Trophoblast cell (in vitro differentiated cells and primary cell): ENCODE data around the gene PRKN.

ENCODE experiments used
- DNase-seq, 2 donors: peaks; one replicate each; pipeline ENCODE4 v3.0.0-alpha.2; 2016
- H2AFZ ChIP-seq: 2 replicates; pipeline ENCODE4 v1.6.1; 2013; ENCODE audit warnings: low read length, moderate library complexity, mild to moderate bottlenecking; ENCODE audit not compliant: insufficient read depth, poor library complexity
- H2AK5ac ChIP-seq: 2 replicates; pipeline ENCODE4 v1.6.1; 2013; ENCODE audit warnings: mild to moderate bottlenecking, low read length
- H2BK120ac ChIP-seq: 2 replicates; pipeline ENCODE4 v1.6.1; 2013; ENCODE audit warnings: low read length, mild to moderate bottlenecking, moderate library complexity; ENCODE audit not compliant: insufficient read depth, poor library complexity
- H2BK12ac ChIP-seq: 2 replicates; pipeline ENCODE4 v1.6.1; 2013; ENCODE audit warnings: mild to moderate bottlenecking, low read length, moderate library complexity
- H2BK5ac ChIP-seq: 2 replicates; pipeline ENCODE4 v1.6.1; 2013; ENCODE audit warnings: low read length, low read depth, moderate library complexity, mild to moderate bottlenecking; ENCODE audit not compliant: poor library complexity
- H3K14ac ChIP-seq: 2 replicates; pipeline ENCODE4 v1.6.1; 2013; ENCODE audit warnings: mild to moderate bottlenecking, low read length
- H3K18ac ChIP-seq: 2 replicates; pipeline ENCODE4 v1.6.1; 2013; ENCODE audit warnings: mild to moderate bottlenecking, low read length
- H3K23ac ChIP-seq: 2 replicates; pipeline ENCODE4 v1.6.1; 2013; ENCODE audit warnings: low read length
- H3K27ac ChIP-seq: 2 replicates; pipeline ENCODE4 v1.5.1; 2013; ENCODE audit warnings: low read depth, mild to moderate bottlenecking, inconsistent platforms, low read length, moderate library complexity
- H3K27me3 ChIP-seq: 2 replicates; pipeline ENCODE4 v1.6.1; 2013; ENCODE audit warnings: inconsistent platforms, mild to moderate bottlenecking, low read length, moderate library complexity; ENCODE audit not compliant: insufficient read depth
- H3K36me3 ChIP-seq, 2 experiments: 1 replicate in 1 of 2; 2 replicates in 1 of 2; pipeline ENCODE4 v1.6.1; 2013; ENCODE audit warnings: low read length in 2 of 2, mild to moderate bottlenecking in 2 of 2, moderate library complexity in 1 of 2; ENCODE audit not compliant: insufficient read depth in 2 of 2, control insufficient read depth in 1 of 2
- H3K4ac ChIP-seq: 2 replicates; pipeline ENCODE4 v1.6.1; 2013; ENCODE audit warnings: low read depth, mild to moderate bottlenecking, low read length, moderate library complexity
- H3K4me1 ChIP-seq, 2 experiments: 1 replicate in 1 of 2; 2 replicates in 1 of 2; pipeline ENCODE4 v1.6.1; 2013; ENCODE audit warnings: low read length in 2 of 2, mild to moderate bottlenecking in 2 of 2, moderate library complexity in 1 of 2; ENCODE audit not compliant: insufficient read depth in 2 of 2, control insufficient read depth in 1 of 2
- H3K4me2 ChIP-seq: 2 replicates; pipeline ENCODE4 v1.6.1; 2013; ENCODE audit warnings: inconsistent platforms, mild to moderate bottlenecking, low read length, moderate library complexity
- H3K4me3 ChIP-seq: 2 replicates; pipeline ENCODE4 v1.5.1; 2013; ENCODE audit warnings: mild to moderate bottlenecking, low read depth, low read length, inconsistent platforms
- H3K79me1 ChIP-seq: one replicate; pipeline ENCODE4 v1.6.1; 2013; ENCODE audit warnings: low read length
- H3K79me2 ChIP-seq: 2 replicates; pipeline ENCODE4 v1.6.1; 2013; ENCODE audit warnings: low read length, mild to moderate bottlenecking; ENCODE audit not compliant: control insufficient read depth, insufficient read depth, poor library complexity
- H3K9ac ChIP-seq: 2 replicates; pipeline ENCODE4 v1.6.1; 2013; ENCODE audit warnings: mild to moderate bottlenecking, low read length
- H3K9me3 ChIP-seq: 2 replicates; pipeline ENCODE4 v1.6.1; 2013; ENCODE audit warnings: low read depth, mild to moderate bottlenecking, control low read depth, inconsistent platforms, low read length; ENCODE audit not compliant: insufficient read depth
- H4K12ac ChIP-seq: 2 replicates; pipeline ENCODE4 v1.6.1; 2013; ENCODE audit warnings: low read depth, mild to moderate bottlenecking, low read length, moderate library complexity
- H4K8ac ChIP-seq: 2 replicates; pipeline ENCODE4 v1.6.1; 2013; ENCODE audit warnings: low read depth, mild to moderate bottlenecking, low read length, moderate library complexity
- H4K91ac ChIP-seq: one replicate; pipeline ENCODE4 v1.6.1; 2013; ENCODE audit warnings: low read depth, mild to moderate bottlenecking, low read length, moderate library complexity
- WGBS: extraction: QIAGEN DNeasy Blood & Tissue Kit; methylation state at CpG from one replicate; pipeline ENCODE4 v1.1.7; 2013; ENCODE audit warnings: missing lambda C conversion rate; ENCODE audit not compliant: insufficient read length, insufficient coverage; ENCODE audit errors: extremely low coverage; 5-methylcytosine and 5-hydroxymethylcytosine counted together

PRKN gene

GRCh38 chr6:161832622-161833021 lies 894.9 kb downstream of the PRKN start:
- no peak overlapping the region for H3K14ac ChIP-seq
- no peak overlapping the region for H4K8ac ChIP-seq
- no peak overlapping the region for H3K4ac ChIP-seq
- WGBS = no CpG with 5 or more reads among the region's 12 CpGs
- H2AK5ac ChIP-seq = no peak overlapping the region
- no peak overlapping the region for H4K12ac ChIP-seq
- no peak overlapping the region for H3K18ac ChIP-seq
- H3K36me3 ChIP-seq = no peaks in the 10 kb centered on the region
- H3K79me1 ChIP-seq = no peaks in the 10 kb centered on the region
- H2BK12ac ChIP-seq = no peak overlapping the region
- no peak for DNase-seq
- no peaks in the 10 kb centered on the region for H3K79me2 ChIP-seq
- no peak overlapping the region for H2BK120ac ChIP-seq
- H3K9me3 ChIP-seq = no peaks in the 10 kb centered on the region
- no peak overlapping the region for H3K9ac ChIP-seq
- H4K91ac ChIP-seq = no peak overlapping the region
- H3K4me1 ChIP-seq = peaks cover 2 to 3% of the 10 kb centered on the region in 2 experiments
- H3K27ac ChIP-seq = no peak overlapping the region
- H3K23ac ChIP-seq = no peak overlapping the region
- H3K27me3 ChIP-seq = no peaks in the 10 kb centered on the region
- no peak overlapping the region for H2AFZ ChIP-seq
- no peak overlapping the region for H3K4me2 ChIP-seq
- no peak overlapping the region for H2BK5ac ChIP-seq
- no peak overlapping the region for H3K4me3 ChIP-seq

- Histone ChIP-seq H2BK5ac (no peak overlapping the region), H3K9ac (no peak overlapping the region), H3K79me2 (no peaks in the 10 kb centered on the region), H2AFZ (no peak overlapping the region), H2BK120ac (no peak overlapping the region), H4K8ac (no peak overlapping the region), H3K23ac (no peak overlapping the region), H3K9me3 (no peaks in the 10 kb centered on the region), H2BK12ac (no peak overlapping the region), H3K27ac (no peak overlapping the region), H4K12ac (no peak overlapping the region), H3K4ac (no peak overlapping the region), H4K91ac (no peak overlapping the region), H3K36me3 (no peaks in the 10 kb centered on the region), H3K4me1 (peaks cover 2 to 3% of the 10 kb centered on the region in 2 experiments), H3K4me2 (no peak overlapping the region), H3K18ac (no peak overlapping the region), H3K79me1 (no peaks in the 10 kb centered on the region), H2AK5ac (no peak overlapping the region), H3K27me3 (no peaks in the 10 kb centered on the region), H3K4me3 (no peak overlapping the region), H3K14ac (no peak overlapping the region)
- no CpG with 5 or more reads among the region's 6 CpGs for WGBS
- DNase-seq = no peak
Observed at GRCh38 chr6:161830866-161831616, 896.5 kb downstream of the PRKN start.

GRCh38 chr6:161829291-161829729 lies 898.3 kb downstream of the PRKN start:
- H3K14ac ChIP-seq = no peak overlapping the region
- no CpG with 5 or more reads among the region's 9 CpGs for WGBS

GRCh38 chr6:161828355-161828754 lies 899.2 kb downstream of the PRKN start:
- no peak overlapping the region for H3K4me2 ChIP-seq
- H3K9ac ChIP-seq = no peak overlapping the region
- H3K18ac ChIP-seq = no peak overlapping the region
- no peak overlapping the region for H3K27ac ChIP-seq
- H4K91ac ChIP-seq = no peak overlapping the region
- H3K4ac ChIP-seq = no peak overlapping the region
- peaks cover 2 to 3% of the 10 kb centered on the region in 2 experiments for H3K4me1 ChIP-seq
- H3K27me3 ChIP-seq = no peaks in the 10 kb centered on the region
- no peak overlapping the region for H2AFZ ChIP-seq
- H3K23ac ChIP-seq = no peak overlapping the region
- no peak overlapping the region for H2BK5ac ChIP-seq
- no peaks in the 10 kb centered on the region for H3K79me1 ChIP-seq
- no peaks in the 10 kb centered on the region for H3K36me3 ChIP-seq
- no peak overlapping the region for H4K12ac ChIP-seq
- DNase-seq = no peak
- no CpG with 5 or more reads among the region's 9 CpGs for WGBS
- H2BK12ac ChIP-seq = no peak overlapping the region
- H3K79me2 ChIP-seq = no peaks in the 10 kb centered on the region
- H3K9me3 ChIP-seq = no peaks in the 10 kb centered on the region
- H2BK120ac ChIP-seq = no peak overlapping the region
- H3K4me3 ChIP-seq = no peak overlapping the region
- no peak overlapping the region for H4K8ac ChIP-seq
- no peak overlapping the region for H2AK5ac ChIP-seq
- H3K14ac ChIP-seq = no peak overlapping the region

More at GRCh38 chr6:161829291-161829729, 898.3 kb downstream of the PRKN start:
- H3K79me1 ChIP-seq = no peaks in the 10 kb centered on the region
- H3K4ac ChIP-seq = no peak overlapping the region
- no peaks in the 10 kb centered on the region for H3K79me2 ChIP-seq
- H4K12ac ChIP-seq = no peak overlapping the region
- no peaks in the 10 kb centered on the region for H3K36me3 ChIP-seq
- H3K23ac ChIP-seq = no peak overlapping the region
- H2AK5ac ChIP-seq = no peak overlapping the region
- H2AFZ ChIP-seq = no peak overlapping the region
- no peak for DNase-seq
- no peak overlapping the region for H4K8ac ChIP-seq
- H3K9ac ChIP-seq = no peak overlapping the region
- H4K91ac ChIP-seq = no peak overlapping the region
- no peak overlapping the region for H2BK5ac ChIP-seq
- H3K18ac ChIP-seq = no peak overlapping the region
- peaks cover 2 to 3% of the 10 kb centered on the region in 2 experiments for H3K4me1 ChIP-seq
- no peak overlapping the region for H3K4me2 ChIP-seq
- no peaks in the 10 kb centered on the region for H3K9me3 ChIP-seq
- no peak overlapping the region for H2BK120ac ChIP-seq
- no peak overlapping the region for H3K27ac ChIP-seq
- H3K4me3 ChIP-seq = no peak overlapping the region
- H2BK12ac ChIP-seq = no peak overlapping the region
- H3K27me3 ChIP-seq = no peaks in the 10 kb centered on the region
